HepG2 (cell line): Measurements from ENCODE around the gene IZUMO4. TPM values are rescaled to one million over a fixed set of nuclear protein-coding genes. Genes with fewer than 3 reads are reported as not detected.

ENCODE experiments used
- AGO1 ChIP-seq: fragments of 200-400 bp; formaldehyde crosslinking; IDR thresholded peaks from 2 replicates; pipeline ENCODE4 v1.6.1; 2017; ENCODE audit warnings: mild to moderate bottlenecking, low read depth, low read length, moderate library complexity; ENCODE audit not compliant: poor library complexity, severe bottlenecking
- BHLHE40 ChIP-seq: IDR thresholded peaks from 2 replicates; pipeline ENCODE4 v1.6.1; 2011; ENCODE audit warnings: low read length, improper control_type of control experiment
- CCDC6 ChIP-seq: sonication (generic); formaldehyde crosslinking; IDR thresholded peaks from 2 replicates; pipeline ENCODE4 v1.8.1; 2022; ENCODE audit warnings: mild to moderate bottlenecking, missing genetic modification reagents, moderate library complexity
- JDP2 ChIP-seq: sonication (generic); formaldehyde crosslinking; IDR thresholded peaks from 2 replicates; pipeline ENCODE4 v1.8.1; 2022; ENCODE audit warnings: missing genetic modification reagents, borderline replicate concordance
- KLF16 ChIP-seq, 2 experiments: sonication (generic) in 1 of 2; formaldehyde crosslinking in 1 of 2; IDR thresholded peaks; 2 replicates each; pipeline versions ENCODE4 v1.6.1 to v1.8.0; 2016 to 2023; ENCODE audit warnings: missing genetic modification reagents in 2 of 2, missing compliant biosample characterization in 1 of 2
- KMT2B ChIP-seq: IDR thresholded peaks from 2 replicates; pipeline ENCODE4 v1.6.1; 2016; ENCODE audit warnings: missing genetic modification reagents, missing compliant biosample characterization
- MBD4 ChIP-seq: IDR thresholded peaks from 2 replicates; pipeline ENCODE4 v1.6.1; 2012; ENCODE audit warnings: low read length, inconsistent platforms, borderline replicate concordance
- MIXL1 ChIP-seq: IDR thresholded peaks from 2 replicates; pipeline ENCODE4 v1.6.1; 2016
- NFE2L2 ChIP-seq: fragments of 150-350 bp; IDR thresholded peaks from 2 replicates; pipeline ENCODE4 v1.6.1; 2014; ENCODE audit warnings: low read length
- NFIB ChIP-seq: sonication (generic); formaldehyde crosslinking; IDR thresholded peaks from 2 replicates; pipeline ENCODE4 v1.9.0; 2021; ENCODE audit warnings: missing genetic modification reagents, mild to moderate bottlenecking, borderline replicate concordance
- PTBP1 ChIP-seq: fragments of 200-400 bp; formaldehyde crosslinking; IDR thresholded peaks from 2 replicates; pipeline ENCODE4 v1.6.1; 2018; ENCODE audit warnings: low read length, low read depth; ENCODE audit not compliant: poor library complexity, severe bottlenecking
- TCF12 ChIP-seq, 2 experiments: fragments of 450-650 bp in 1 of 2; sonication (generic) in 1 of 2; formaldehyde crosslinking in 1 of 2; IDR thresholded peaks; 2 replicates each; pipeline versions ENCODE4 v1.6.1 to v1.8.0; 2017 to 2022; ENCODE audit warnings: antibody characterized with exemption in 1 of 2, mild to moderate bottlenecking in 1 of 2, missing genetic modification reagents in 1 of 2, moderate library complexity in 1 of 2
- ZNF10 ChIP-seq: sonication (generic); formaldehyde crosslinking; IDR thresholded peaks from 2 replicates; pipeline ENCODE4 v1.4.0; 2020; ENCODE audit warnings: mild to moderate bottlenecking, low read depth, missing genetic modification reagents, borderline replicate concordance
- ZNF253 ChIP-seq: sonication (generic); formaldehyde crosslinking; IDR thresholded peaks from 2 replicates; pipeline ENCODE4 v1.8.0; 2022; ENCODE audit warnings: mild to moderate bottlenecking, missing genetic modification reagents, borderline replicate concordance
- ZNF317 ChIP-seq: sonication (generic); formaldehyde crosslinking; IDR thresholded peaks from 2 replicates; pipeline ENCODE4 v1.5.0; 2020; ENCODE audit warnings: mild to moderate bottlenecking, missing genetic modification reagents
- ZNF678 ChIP-seq: sonication (generic); formaldehyde crosslinking; IDR thresholded peaks from 2 replicates; pipeline ENCODE4 v1.4.0; 2020; ENCODE audit warnings: mild to moderate bottlenecking, missing genetic modification reagents
- ZNF781 ChIP-seq: sonication (generic); formaldehyde crosslinking; IDR thresholded peaks from 2 replicates; pipeline ENCODE4 v1.5.1; 2020; ENCODE audit warnings: borderline replicate concordance, mild to moderate bottlenecking, missing genetic modification reagents; ENCODE audit errors: not compliant biosample characterization
- polyA plus RNA-seq, 8 experiments: library from polyadenylated mRNA; depleted of rRNA in 3 of 8; stranded (reverse) in 7 of 8; unstranded in 1 of 8; fragments of >200 nt; fragmentation: Illumina TruSeq in 4 of 8; extraction: Trizol in 4 of 8; gene quantifications; 2 replicates each; pipeline versions ENCODE4 v1.2.1 to v1.2.3, GENCODE V29; 2011 to 2016; ENCODE audit warnings: low read depth in 4 of 8, missing spikeins in 1 of 8, mixed read lengths in 1 of 8; ENCODE audit not compliant: insufficient read depth in 1 of 8
- total RNA-seq, 5 experiments: library from RNA; depleted of rRNA; stranded (reverse); fragments of >200 nt; fragmentation: Illumina TruSeq; extraction: Trizol; gene quantifications; 2 replicates each; pipeline ENCODE4 v1.2.3, GENCODE V29; 2016; ENCODE audit warnings: low read depth in 1 of 5
- TF ChIP-seq, protein P1 (sequence below): sonication (generic); formaldehyde crosslinking; IDR thresholded peaks from 2 replicates; pipeline ENCODE4 v1.8.0; 2022; ENCODE audit warnings: mild to moderate bottlenecking, missing genetic modification reagents, borderline replicate concordance
- TF ChIP-seq, protein P2 (sequence below): sonication (generic); formaldehyde crosslinking; IDR thresholded peaks from 2 replicates; pipeline ENCODE4 v1.8.1; 2023; ENCODE audit warnings: missing genetic modification reagents, inconsistent platforms, borderline replicate concordance
- TF ChIP-seq, protein P3 (sequence below): sonication (generic); formaldehyde crosslinking; IDR thresholded peaks from 2 replicates; pipeline ENCODE4 v1.4.0; 2020; ENCODE audit warnings: mild to moderate bottlenecking, missing genetic modification reagents
- TF ChIP-seq, protein P4 (sequence below): sonication (generic); formaldehyde crosslinking; IDR thresholded peaks from 2 replicates; pipeline ENCODE4 v1.4.0; 2020; ENCODE audit warnings: missing genetic modification reagents

The IZUMO4 gene
- total and polyA plus RNA-seq, 2 of the 13 experiments (the other 11 are each of a cell fraction or from before 2014, with no cell fraction given): 0.77 to 3.9 TPM

DNA sequence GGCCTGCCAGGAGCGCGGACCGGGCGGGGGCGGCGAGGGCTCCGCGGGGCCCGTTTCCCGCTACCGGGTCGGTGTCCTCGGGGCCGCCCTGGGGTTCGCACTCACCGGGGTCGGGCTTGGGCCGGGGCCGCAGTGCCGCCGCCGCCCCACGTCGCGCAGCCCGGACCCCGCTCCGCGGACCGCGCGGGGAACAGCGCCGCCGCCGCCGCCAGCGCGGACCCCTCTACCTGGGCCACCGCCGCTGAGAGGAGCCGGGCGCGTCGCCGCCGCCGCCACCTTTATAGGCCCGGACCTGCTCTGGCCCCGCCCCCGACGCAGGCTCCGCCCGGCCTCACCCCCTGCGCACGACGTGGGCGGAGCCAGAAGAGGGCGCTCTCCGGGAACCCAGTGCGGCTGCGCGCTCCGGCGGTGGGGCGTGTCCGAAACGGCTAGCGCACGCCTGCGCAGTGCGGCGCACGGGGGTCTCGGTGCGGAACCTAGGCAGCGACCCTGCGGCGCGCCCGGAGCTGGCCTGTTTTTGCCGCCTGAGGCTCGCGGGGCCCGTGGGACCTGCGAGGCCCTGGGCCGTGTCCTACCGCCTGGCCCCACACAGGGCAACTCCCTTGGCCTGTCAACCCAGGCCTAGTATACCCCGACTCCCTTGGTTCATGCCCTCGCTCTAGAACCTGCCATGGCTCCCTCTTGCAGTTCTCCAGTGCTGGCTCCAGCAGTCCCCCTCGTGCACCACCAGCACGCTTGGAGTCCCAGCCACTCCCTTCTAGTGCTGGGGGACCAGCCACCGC is 45.5 kb upstream of the IZUMO4 start, which contains the start of gene MKNK2 (continued):
- TF ChIP-seq AGO1 (no peak), NFE2L2 (no peak), KMT2B (CRISPR knock-in tag) (no peak), ZNF10 (CRISPR knock-in tag) (no peak), BHLHE40 (0 out of 2 replicates have a peak, but pooled peaks have one; percentile 3), ZNF253 (CRISPR knock-in tag) (no peak), ZNF678 (CRISPR knock-in tag) (0 out of 2 replicates have a peak, but pooled peaks have one; percentile 46), ZNF781 (CRISPR knock-in tag) (peak; percentile 28), TCF12 (IDR thresholded peaks at IDR 0.05) (no peak), TCF12 (CRISPR knock-in tag; IDR thresholded peaks at IDR 0.05) (no peak), CCDC6 (CRISPR knock-in tag) (peak; percentile 48), KLF16 (CRISPR knock-in tag; IDR thresholded peaks at IDR 0.05) (no peak; a peak in 1 of 4 replicates), MBD4 (no peak), JDP2 (CRISPR knock-in tag) (no peak), NFIB (CRISPR knock-in tag) (no peak), PTBP1 (no peak), ZNF317 (CRISPR knock-in tag) (no peak), MIXL1 (CRISPR knock-in tag) (no peak; the same call in 1 of the 2 replicates)
- TF ChIP-seq, protein P1, sequence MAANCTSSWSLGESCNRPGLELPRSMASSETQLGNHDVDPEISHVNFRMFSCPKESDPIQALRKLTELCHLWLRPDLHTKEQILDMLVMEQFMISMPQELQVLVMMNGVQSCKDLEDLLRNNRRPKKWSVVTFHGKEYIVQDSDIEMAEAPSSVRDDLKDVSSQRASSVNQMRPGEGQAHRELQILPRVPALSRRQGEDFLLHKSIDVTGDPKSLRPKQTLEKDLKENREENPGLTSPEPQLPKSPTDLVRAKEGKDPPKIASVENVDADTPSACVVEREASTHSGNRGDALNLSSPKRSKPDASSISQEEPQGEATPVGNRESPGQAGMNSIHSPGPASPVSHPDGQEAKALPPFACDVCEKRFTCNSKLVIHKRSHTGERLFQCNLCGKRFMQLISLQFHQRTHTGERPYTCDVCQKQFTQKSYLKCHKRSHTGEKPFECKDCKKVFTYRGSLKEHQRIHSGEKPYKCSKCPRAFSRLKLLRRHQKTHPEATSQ (CRISPR knock-in tag): no peak
- TF ChIP-seq, protein P2, sequence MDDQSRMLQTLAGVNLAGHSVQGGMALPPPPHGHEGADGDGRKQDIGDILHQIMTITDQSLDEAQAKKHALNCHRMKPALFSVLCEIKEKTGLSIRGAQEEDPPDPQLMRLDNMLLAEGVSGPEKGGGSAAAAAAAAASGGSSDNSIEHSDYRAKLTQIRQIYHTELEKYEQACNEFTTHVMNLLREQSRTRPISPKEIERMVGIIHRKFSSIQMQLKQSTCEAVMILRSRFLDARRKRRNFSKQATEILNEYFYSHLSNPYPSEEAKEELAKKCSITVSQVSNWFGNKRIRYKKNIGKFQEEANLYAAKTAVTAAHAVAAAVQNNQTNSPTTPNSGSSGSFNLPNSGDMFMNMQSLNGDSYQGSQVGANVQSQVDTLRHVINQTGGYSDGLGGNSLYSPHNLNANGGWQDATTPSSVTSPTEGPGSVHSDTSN (CRISPR knock-in tag): peak; percentile 77; the same call in 1 of the 2 replicates
- TF ChIP-seq, protein P3, sequence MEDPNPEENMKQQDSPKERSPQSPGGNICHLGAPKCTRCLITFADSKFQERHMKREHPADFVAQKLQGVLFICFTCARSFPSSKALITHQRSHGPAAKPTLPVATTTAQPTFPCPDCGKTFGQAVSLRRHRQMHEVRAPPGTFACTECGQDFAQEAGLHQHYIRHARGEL (CRISPR knock-in tag): no peak
- TF ChIP-seq, protein P4, sequence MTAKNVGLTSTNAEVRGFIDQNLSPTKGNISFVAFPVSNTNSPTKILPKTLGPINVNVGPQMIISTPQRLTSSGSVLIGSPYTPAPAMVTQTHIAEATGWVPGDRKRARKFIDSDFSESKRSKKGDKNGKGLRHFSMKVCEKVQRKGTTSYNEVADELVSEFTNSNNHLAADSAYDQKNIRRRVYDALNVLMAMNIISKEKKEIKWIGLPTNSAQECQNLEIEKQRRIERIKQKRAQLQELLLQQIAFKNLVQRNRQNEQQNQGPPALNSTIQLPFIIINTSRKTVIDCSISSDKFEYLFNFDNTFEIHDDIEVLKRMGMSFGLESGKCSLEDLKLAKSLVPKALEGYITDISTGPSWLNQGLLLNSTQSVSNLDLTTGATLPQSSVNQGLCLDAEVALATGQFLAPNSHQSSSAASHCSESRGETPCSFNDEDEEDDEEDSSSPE (CRISPR knock-in tag): no peak
